HepG2 (cell line): Measurements from ENCODE around the gene SMAD6. TPM values are rescaled to one million over a fixed set of nuclear protein-coding genes. Genes with fewer than 3 reads are reported as not detected.

ENCODE experiments used
- ATAC-seq: fragments of 200-7000 bp; cut with Tn5 transposase; 3 replicates; pipeline ENCODE4 v1.9.1; 2020; ENCODE audit warnings: mild to moderate bottlenecking, moderate library complexity
- BruUV-seq: library from RNA; stranded (reverse); fragments of 400-500 nt; replicated peaks from 2 replicates; lab custom pipeline; 2021; lab: Mats Ljungman, UMichigan
- CTCF ChIA-PET: fragments of 300-600 bp; formaldehyde crosslinking; extraction: SDS; loops from one replicate; lab custom pipeline; 2021; ENCODE audit warnings: low total read pairs, inconsistent platforms, low intra/inter-chr PET ratio; lab: Yijun Ruan, JAX
- POLR2A ChIA-PET: fragments of 350-600 bp; sonication (Branson Sonifier 250); formaldehyde crosslinking; loops from one replicate; lab custom pipeline; 2020; ENCODE audit warnings: antibody characterized with exemption, inconsistent platforms; lab: Yijun Ruan, JAX
- DNase-seq: peaks from one replicate; pipeline ENCODE4 v3.0.0-alpha.2; 2015; ENCODE audit warnings: low spot score
- FAIRE-seq: peaks from 3 replicates; lab custom pipeline; 2011; peaks lifted over from hg19 to GRCh38; lab: Jason Lieb, UNC
- H2AFZ ChIP-seq: one replicate; pipeline ENCODE4 v1.6.1; 2011; ENCODE audit warnings: low read length, inconsistent platforms
- H3K27ac ChIP-seq: fragments of 300-600 bp; 3 replicates; pipeline ENCODE4 v1.8.0; 2011; ENCODE audit warnings: mixed run types, mild to moderate bottlenecking, mixed read lengths, low read length, inconsistent platforms; ENCODE audit not compliant: insufficient read depth; ENCODE audit errors: extremely low read length
- H3K27me3 ChIP-seq, 2 experiments: fragments of 200-600 bp in 1 of 2; 2 replicates in 1 of 2; 3 replicates in 1 of 2; pipeline versions ENCODE4 v1.6.0 to v1.8.0; 2011; ENCODE audit warnings: low read length in 2 of 2, mild to moderate bottlenecking in 2 of 2, moderate library complexity in 2 of 2, inconsistent platforms in 1 of 2; ENCODE audit not compliant: insufficient read depth in 2 of 2, control insufficient read depth in 1 of 2
- H3K36me3 ChIP-seq, 2 experiments: fragments of 200-600 bp in 1 of 2; replicated peaks in 1 of 2; 2 replicates in 1 of 2; 3 replicates in 1 of 2; pipeline versions ENCODE4 v1.5.1 to v1.8.0; 2011; ENCODE audit warnings: low read length in 2 of 2, inconsistent platforms in 1 of 2; ENCODE audit not compliant: insufficient read depth in 2 of 2, control insufficient read depth in 1 of 2
- H3K4me1 ChIP-seq: 2 replicates; pipeline ENCODE4 v1.5.1; 2012; ENCODE audit warnings: low read length, inconsistent platforms; ENCODE audit not compliant: insufficient read depth
- H3K4me2 ChIP-seq: 2 replicates; pipeline ENCODE4 v1.6.0; 2011; ENCODE audit warnings: low read depth, low read length, inconsistent platforms
- H3K4me3 ChIP-seq, 3 experiments: fragments of 200-600 bp in 1 of 3; sonication (generic), shearing (Covaris generic) in 1 of 3; replicated peaks in 1 of 3; 2 replicates each; pipeline ENCODE4 v1.5.1; 2011 to 2016; ENCODE audit warnings: low read length in 3 of 3, inconsistent platforms in 2 of 3, low read depth in 2 of 3, mild to moderate bottlenecking in 2 of 3, control low read depth in 1 of 3, mixed read lengths in 1 of 3; ENCODE audit not compliant: insufficient read depth in 1 of 3
- H3K79me2 ChIP-seq: one replicate; pipeline ENCODE4 v1.6.1; 2011; ENCODE audit warnings: low read length, inconsistent platforms; ENCODE audit not compliant: insufficient read depth
- H3K9ac ChIP-seq: 2 replicates; pipeline ENCODE4 v1.6.0; 2011; ENCODE audit warnings: mild to moderate bottlenecking, low read depth, low read length, inconsistent platforms; ENCODE audit not compliant: insufficient read depth
- H3K9me3 ChIP-seq: 2 replicates; pipeline ENCODE4 v1.5.1; 2012; ENCODE audit warnings: mild to moderate bottlenecking, low read length
- H4K20me1 ChIP-seq: 2 replicates; pipeline ENCODE4 v1.6.0; 2011; ENCODE audit warnings: inconsistent platforms, mild to moderate bottlenecking, low read length, moderate library complexity; ENCODE audit not compliant: insufficient read depth
- BRCA1 ChIP-seq: sonication (generic); formaldehyde crosslinking; IDR thresholded peaks from 2 replicates; pipeline ENCODE4 v1.4.0; 2020; ENCODE audit warnings: missing genetic modification reagents
- KLF16 ChIP-seq, 2 experiments: sonication (generic) in 1 of 2; formaldehyde crosslinking in 1 of 2; IDR thresholded peaks; 2 replicates each; pipeline versions ENCODE4 v1.6.1 to v1.8.0; 2016 to 2023; ENCODE audit warnings: missing genetic modification reagents in 2 of 2, missing compliant biosample characterization in 1 of 2
- MED13 ChIP-seq: sonication (generic); formaldehyde crosslinking; IDR thresholded peaks from 2 replicates; pipeline ENCODE4 v1.5.0; 2020; ENCODE audit warnings: missing genetic modification reagents
- SMARCE1 ChIP-seq: fragments of 450-650 bp; IDR thresholded peaks from 2 replicates; pipeline ENCODE4 v1.6.1; 2017; ENCODE audit warnings: borderline replicate concordance
- TEAD2 ChIP-seq: sonication (generic); formaldehyde crosslinking; IDR thresholded peaks from 2 replicates; pipeline ENCODE4 v1.9.0; 2021; ENCODE audit warnings: missing genetic modification reagents
- YY1 ChIP-seq: IDR thresholded peaks from 2 replicates; pipeline ENCODE4 v1.6.1; 2011; ENCODE audit warnings: low read length, low read depth, moderate library complexity, mild to moderate bottlenecking; ENCODE audit not compliant: insufficient read depth, insufficient replicate concordance
- ZBTB8A ChIP-seq: sonication (generic); formaldehyde crosslinking; IDR thresholded peaks from 2 replicates; pipeline ENCODE4 v1.4.0; 2020; ENCODE audit warnings: mild to moderate bottlenecking, low read depth, missing genetic modification reagents, borderline replicate concordance
- ZNF432 ChIP-seq: sonication (generic); formaldehyde crosslinking; IDR thresholded peaks from 2 replicates; pipeline ENCODE4 v1.5.0; 2020; ENCODE audit warnings: missing genetic modification reagents, mild to moderate bottlenecking, borderline replicate concordance
- ZNF589 ChIP-seq: sonication (generic); formaldehyde crosslinking; conservative IDR thresholded peaks from 2 replicates; pipeline ENCODE4 v1.8.0; 2022; ENCODE audit warnings: mild to moderate bottlenecking, moderate library complexity, missing genetic modification reagents
- ZNF792 ChIP-seq: IDR thresholded peaks from 2 replicates; pipeline ENCODE4 v1.6.1; 2016
- WGBS: methylation state at CpG from one replicate; pipeline ENCODE4 v1.1.6; 2017; ENCODE audit warnings: low lambda C conversion rate; 5-methylcytosine and 5-hydroxymethylcytosine counted together
- in situ Hi-C: cut with HindIII; loops from 2 replicates; pipeline ENCODE4 v1.10.0; 2017; ENCODE audit warnings: low pct_unique_long_range_greater_than_20kb; ENCODE audit not compliant: extremely low pct_ligation_motif_present
- intact Hi-C: fragments of 100-400 bp; cut with micrococcal nuclease; formaldehyde crosslinking; loops from one replicate; pipeline ENCODE4 v1.10.0; 2022; ENCODE audit not compliant: unreplicated experiment
- polyA plus RNA-seq, 8 experiments: library from polyadenylated mRNA; depleted of rRNA in 3 of 8; stranded (reverse) in 7 of 8; unstranded in 1 of 8; fragments of >200 nt; fragmentation: Illumina TruSeq in 4 of 8; extraction: Trizol in 4 of 8; gene quantifications; 2 replicates each; pipeline versions ENCODE4 v1.2.1 to v1.2.3, GENCODE V29; 2011 to 2016; ENCODE audit warnings: low read depth in 4 of 8, missing spikeins in 1 of 8, mixed read lengths in 1 of 8; ENCODE audit not compliant: insufficient read depth in 1 of 8
- total RNA-seq, 5 experiments: library from RNA; depleted of rRNA; stranded (reverse); fragments of >200 nt; fragmentation: Illumina TruSeq; extraction: Trizol; gene quantifications; 2 replicates each; pipeline ENCODE4 v1.2.3, GENCODE V29; 2016; ENCODE audit warnings: low read depth in 1 of 5
- TF ChIP-seq, protein P1 (sequence below): sonication (generic); formaldehyde crosslinking; IDR thresholded peaks from 2 replicates; pipeline ENCODE4 v1.4.0; 2020; ENCODE audit warnings: missing genetic modification reagents

The SMAD6 gene
- total and polyA plus RNA-seq, 2 of the 13 experiments (the other 11 are each of a cell fraction or from before 2014, with no cell fraction given): 3.3 to 4.4 TPM

DNA sequence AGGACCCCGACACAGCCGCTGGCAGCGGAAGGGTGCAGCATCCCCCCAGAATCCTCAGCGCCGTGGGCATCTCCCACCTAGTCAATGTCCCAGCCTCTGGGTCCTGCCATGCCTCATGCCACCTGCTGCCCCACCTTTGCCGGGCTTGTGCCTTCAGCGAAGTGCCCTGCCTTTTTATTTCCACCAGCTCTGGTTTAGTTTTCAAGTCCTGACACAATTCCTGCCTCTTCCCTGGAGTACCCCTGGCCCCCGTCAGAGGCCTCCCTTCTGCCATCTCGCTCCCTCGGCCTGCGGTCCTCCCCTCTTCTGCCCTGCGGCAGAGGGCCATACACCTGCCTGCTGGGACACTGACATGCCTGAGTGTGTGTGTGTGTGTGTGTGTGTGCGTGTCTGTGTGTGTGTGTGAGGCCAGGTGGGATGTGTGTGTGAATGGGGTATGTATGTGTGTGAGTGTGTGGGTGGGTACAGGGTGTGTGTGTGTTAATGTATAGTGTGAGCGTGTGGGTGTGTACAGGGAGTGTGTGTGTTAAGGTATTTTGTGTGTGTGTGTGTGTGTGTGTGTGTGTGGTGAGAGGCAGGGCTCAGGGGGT lies 129.9 kb downstream of the SMAD6 start:
- H3K4me1 ChIP-seq: peaks cover 6% of the 10 kb centered on the region; the same call in 1 of the 2 replicates
- H3K36me3 ChIP-seq: no peaks in the 10 kb centered on the region
- WGBS: 62% methylated on average over 13 of the region's 14 CpGs
- FAIRE-seq (no peak), DNase-seq (no peak), ATAC-seq (no peak)
- H3K9me3 ChIP-seq: no peaks in the 10 kb centered on the region
- no TSS peak for BruUV-seq
- in situ Hi-C loops (no loop called here), intact Hi-C loops (no loop called here)
- no peak overlapping the region for H3K27ac ChIP-seq
- no peaks in the 10 kb centered on the region for H4K20me1 ChIP-seq
- H3K4me2 ChIP-seq: no peak overlapping the region
- H3K4me3 ChIP-seq: no peak overlapping the region
- CTCF ChIA-PET: no interaction called here
- no peak overlapping the region for H2AFZ ChIP-seq
- no peak overlapping the region for H3K9ac ChIP-seq
- no peaks in the 10 kb centered on the region for H3K79me2 ChIP-seq
- peaks cover 0 to 20% of the 10 kb centered on the region in 2 experiments; a peak in 4 of 5 replicates for H3K27me3 ChIP-seq
- TF ChIP-seq, protein P1, sequence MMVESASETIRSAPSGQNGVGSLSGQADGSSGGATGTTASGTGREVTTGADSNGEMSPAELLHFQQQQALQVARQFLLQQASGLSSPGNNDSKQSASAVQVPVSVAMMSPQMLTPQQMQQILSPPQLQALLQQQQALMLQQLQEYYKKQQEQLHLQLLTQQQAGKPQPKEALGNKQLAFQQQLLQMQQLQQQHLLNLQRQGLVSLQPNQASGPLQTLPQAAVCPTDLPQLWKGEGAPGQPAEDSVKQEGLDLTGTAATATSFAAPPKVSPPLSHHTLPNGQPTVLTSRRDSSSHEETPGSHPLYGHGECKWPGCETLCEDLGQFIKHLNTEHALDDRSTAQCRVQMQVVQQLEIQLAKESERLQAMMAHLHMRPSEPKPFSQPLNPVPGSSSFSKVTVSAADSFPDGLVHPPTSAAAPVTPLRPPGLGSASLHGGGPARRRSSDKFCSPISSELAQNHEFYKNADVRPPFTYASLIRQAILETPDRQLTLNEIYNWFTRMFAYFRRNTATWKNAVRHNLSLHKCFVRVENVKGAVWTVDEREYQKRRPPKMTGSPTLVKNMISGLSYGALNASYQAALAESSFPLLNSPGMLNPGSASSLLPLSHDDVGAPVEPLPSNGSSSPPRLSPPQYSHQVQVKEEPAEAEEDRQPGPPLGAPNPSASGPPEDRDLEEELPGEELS (CRISPR knock-in tag): no peak
- no peak for TF ChIP-seq BRCA1 (CRISPR knock-in tag)
- no peak for TF ChIP-seq TEAD2 (CRISPR knock-in tag)
- TF ChIP-seq ZNF792: no peak
- TF ChIP-seq SMARCE1: no peak
- no peak for TF ChIP-seq YY1
- no peak for TF ChIP-seq KLF16 (CRISPR knock-in tag; IDR thresholded peaks at IDR 0.05)
- no peak for TF ChIP-seq ZBTB8A (CRISPR knock-in tag)
- no peak for TF ChIP-seq ZNF432 (CRISPR knock-in tag)
- TF ChIP-seq MED13 (CRISPR knock-in tag): no peak
- no peak for TF ChIP-seq ZNF589 (CRISPR knock-in tag)
- TF ChIP-seq, all 625 proteins: peak for 0
- POLR2A ChIA-PET: no interaction called here

Other genes with a start within 250 kb of the SMAD6 start
- 36.2 and 49.3 TPM in 2 replicates for gene SNAPC5, start 204.5 kb upstream of the SMAD6 start, total RNA-seq (2016; rRNA removed; fragmentation: Illumina TruSeq; extraction: Trizol)
- gene SNAPC5, start 204.5 kb upstream of the SMAD6 start, polyA plus RNA-seq (2011; rRNA removed): 13.4 and 14.8 TPM in 2 replicates
- gene RPL4, start 197.4 kb upstream of the SMAD6 start, total RNA-seq (2016; rRNA removed; fragmentation: Illumina TruSeq; extraction: Trizol): 3,630 and 4,972 TPM in 2 replicates
- 3,960 and 4,467 TPM in 2 replicates for gene RPL4, start 197.4 kb upstream of the SMAD6 start, polyA plus RNA-seq (2011; rRNA removed)
- 27.8 and 44.6 TPM in 2 replicates for gene ZWILCH, start 196.9 kb upstream of the SMAD6 start, total RNA-seq (2016; rRNA removed; fragmentation: Illumina TruSeq; extraction: Trizol)
- 6.9 and 9.5 TPM in 2 replicates for gene ZWILCH, start 196.9 kb upstream of the SMAD6 start, polyA plus RNA-seq (2011; rRNA removed)
- 1.1 and 1.4 TPM in 2 replicates for gene LCTL, start 136.2 kb upstream of the SMAD6 start, total RNA-seq (2016; rRNA removed; fragmentation: Illumina TruSeq; extraction: Trizol)
- gene LCTL, start 136.2 kb upstream of the SMAD6 start, polyA plus RNA-seq (2011; rRNA removed): 0.54 and 0.96 TPM in 2 replicates